PFSK-1 (cell line): ENCODE data around the gene TRPM6.

Source experiments
- FOXP2 ChIP-seq: optimal IDR thresholded peaks from 2 replicates; pipeline ENCODE3; 2011; ENCODE audit warnings: borderline replicate concordance, control low read depth, inconsistent platforms; ENCODE audit not compliant: insufficient read depth; ENCODE audit errors: extremely low read length, extremely low read depth
- POLR2AphosphoS5 ChIP-seq: IDR thresholded peaks from 2 replicates; pipeline ENCODE4 v1.6.1; 2012; ENCODE audit warnings: low read depth, mild to moderate bottlenecking, control low read depth, low read length, moderate library complexity
- SIN3A ChIP-seq: IDR thresholded peaks from 2 replicates; pipeline ENCODE4 v1.6.1; 2012; ENCODE audit warnings: mild to moderate bottlenecking, low read length, moderate library complexity, borderline replicate concordance; ENCODE audit not compliant: insufficient read depth
- TAF1 ChIP-seq: IDR thresholded peaks from 2 replicates; pipeline ENCODE4 v1.6.1; 2012; ENCODE audit warnings: low read length, control low read depth, borderline replicate concordance; ENCODE audit not compliant: insufficient read depth
- TF ChIP-seq, protein P1 (sequence below), 2 experiments: IDR thresholded peaks; 2 replicates each; pipeline versions ENCODE4 v1.6.1 to v1.8.0; 2011 to 2012; ENCODE audit warnings: low read depth in 2 of 2, low read length in 2 of 2, control low read depth in 1 of 2, inconsistent platforms in 1 of 2, mild to moderate bottlenecking in 1 of 2, moderate library complexity in 1 of 2; ENCODE audit not compliant: insufficient read depth in 1 of 2

TRPM6 gene

DNA sequence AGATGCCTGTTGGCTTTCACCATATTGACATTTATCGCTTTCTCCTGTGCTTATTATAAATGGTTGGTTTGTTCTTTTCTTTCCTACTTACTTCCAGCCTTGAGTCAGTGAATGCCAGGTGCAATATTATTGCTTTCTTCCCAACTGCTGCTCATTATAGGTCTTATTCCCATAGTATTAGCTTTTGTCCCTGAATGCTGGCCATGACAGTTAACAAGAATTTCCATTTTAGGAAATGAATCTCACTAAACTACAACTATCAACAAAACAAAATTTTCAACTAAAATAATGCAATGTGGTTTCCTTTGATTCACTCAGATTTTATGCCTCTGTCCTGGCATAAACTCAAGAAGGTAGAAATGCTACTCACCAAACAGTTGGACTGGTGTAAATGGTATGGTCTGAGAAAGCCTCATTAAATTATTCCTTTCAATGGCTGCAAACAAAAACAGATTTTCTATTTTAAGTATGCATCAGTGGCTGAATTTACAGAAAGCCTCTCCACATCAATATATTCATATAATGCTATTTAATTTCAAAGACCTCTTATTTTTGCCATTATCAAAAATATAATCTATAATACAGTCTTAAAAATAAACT lies 145.4 kb downstream of the TRPM6 start:
- no peak for TF ChIP-seq TAF1
- no peak for TF ChIP-seq POLR2AphosphoS5
- TF ChIP-seq FOXP2: no peak
- TF ChIP-seq, protein P1, sequence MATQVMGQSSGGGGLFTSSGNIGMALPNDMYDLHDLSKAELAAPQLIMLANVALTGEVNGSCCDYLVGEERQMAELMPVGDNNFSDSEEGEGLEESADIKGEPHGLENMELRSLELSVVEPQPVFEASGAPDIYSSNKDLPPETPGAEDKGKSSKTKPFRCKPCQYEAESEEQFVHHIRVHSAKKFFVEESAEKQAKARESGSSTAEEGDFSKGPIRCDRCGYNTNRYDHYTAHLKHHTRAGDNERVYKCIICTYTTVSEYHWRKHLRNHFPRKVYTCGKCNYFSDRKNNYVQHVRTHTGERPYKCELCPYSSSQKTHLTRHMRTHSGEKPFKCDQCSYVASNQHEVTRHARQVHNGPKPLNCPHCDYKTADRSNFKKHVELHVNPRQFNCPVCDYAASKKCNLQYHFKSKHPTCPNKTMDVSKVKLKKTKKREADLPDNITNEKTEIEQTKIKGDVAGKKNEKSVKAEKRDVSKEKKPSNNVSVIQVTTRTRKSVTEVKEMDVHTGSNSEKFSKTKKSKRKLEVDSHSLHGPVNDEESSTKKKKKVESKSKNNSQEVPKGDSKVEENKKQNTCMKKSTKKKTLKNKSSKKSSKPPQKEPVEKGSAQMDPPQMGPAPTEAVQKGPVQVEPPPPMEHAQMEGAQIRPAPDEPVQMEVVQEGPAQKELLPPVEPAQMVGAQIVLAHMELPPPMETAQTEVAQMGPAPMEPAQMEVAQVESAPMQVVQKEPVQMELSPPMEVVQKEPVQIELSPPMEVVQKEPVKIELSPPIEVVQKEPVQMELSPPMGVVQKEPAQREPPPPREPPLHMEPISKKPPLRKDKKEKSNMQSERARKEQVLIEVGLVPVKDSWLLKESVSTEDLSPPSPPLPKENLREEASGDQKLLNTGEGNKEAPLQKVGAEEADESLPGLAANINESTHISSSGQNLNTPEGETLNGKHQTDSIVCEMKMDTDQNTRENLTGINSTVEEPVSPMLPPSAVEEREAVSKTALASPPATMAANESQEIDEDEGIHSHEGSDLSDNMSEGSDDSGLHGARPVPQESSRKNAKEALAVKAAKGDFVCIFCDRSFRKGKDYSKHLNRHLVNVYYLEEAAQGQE (IDR thresholded peaks at IDR 0.05; ENCODE audit: insufficient read depth in 1 of 2, low read depth in 2 of 2, low read length in 2 of 2): no peak
- no peak for TF ChIP-seq SIN3A

DNA sequence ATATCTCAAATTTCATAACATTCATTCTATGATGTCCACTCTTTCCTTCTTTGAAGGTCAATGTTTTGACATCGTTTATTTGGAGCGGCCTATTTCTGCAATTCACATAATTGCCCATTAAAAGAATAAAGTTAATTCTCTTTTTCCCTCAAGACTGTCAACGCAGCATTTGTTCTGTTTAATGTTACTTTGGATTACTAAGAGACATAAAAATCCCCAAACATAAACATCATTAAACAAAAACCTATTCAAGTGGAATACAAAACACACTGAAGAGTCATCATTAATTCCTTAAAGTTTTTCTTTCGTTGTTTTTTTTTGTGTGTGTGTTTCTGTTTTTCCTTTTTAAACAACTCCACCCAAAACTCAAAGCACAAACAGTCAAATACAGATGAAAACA lies 151.1 kb downstream of the TRPM6 start:
- TF ChIP-seq, protein P1 (IDR thresholded peaks at IDR 0.05; ENCODE audit: insufficient read depth in 1 of 2, low read depth in 2 of 2, low read length in 2 of 2): no peak
- no peak for TF ChIP-seq SIN3A

DNA sequence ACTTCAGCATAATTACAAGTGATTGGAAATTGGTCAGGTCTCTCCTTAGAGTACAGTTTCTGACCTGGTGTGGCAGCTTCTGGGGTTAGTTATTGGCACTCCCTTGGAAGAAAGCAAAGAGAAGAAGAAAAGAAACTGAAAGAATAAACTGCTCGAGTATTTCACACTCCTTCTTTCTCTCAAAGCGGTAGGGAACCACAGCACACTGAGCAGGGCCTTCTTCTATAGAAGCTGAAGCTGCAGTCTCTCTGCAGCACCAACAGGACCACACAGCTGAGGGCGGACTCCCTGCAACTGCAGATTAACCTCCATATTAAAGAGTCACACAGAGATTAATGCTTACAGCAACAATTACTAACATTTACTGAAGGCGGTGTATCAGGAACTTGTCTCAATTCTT lies 152.0 kb downstream of the TRPM6 start:
- TF ChIP-seq FOXP2: no peak
- TF ChIP-seq POLR2AphosphoS5: no peak
- no peak for TF ChIP-seq TAF1
- no peak for TF ChIP-seq SIN3A
- TF ChIP-seq, protein P1 (IDR thresholded peaks at IDR 0.05; ENCODE audit: insufficient read depth in 1 of 2, low read depth in 2 of 2, low read length in 2 of 2): no peak

DNA sequence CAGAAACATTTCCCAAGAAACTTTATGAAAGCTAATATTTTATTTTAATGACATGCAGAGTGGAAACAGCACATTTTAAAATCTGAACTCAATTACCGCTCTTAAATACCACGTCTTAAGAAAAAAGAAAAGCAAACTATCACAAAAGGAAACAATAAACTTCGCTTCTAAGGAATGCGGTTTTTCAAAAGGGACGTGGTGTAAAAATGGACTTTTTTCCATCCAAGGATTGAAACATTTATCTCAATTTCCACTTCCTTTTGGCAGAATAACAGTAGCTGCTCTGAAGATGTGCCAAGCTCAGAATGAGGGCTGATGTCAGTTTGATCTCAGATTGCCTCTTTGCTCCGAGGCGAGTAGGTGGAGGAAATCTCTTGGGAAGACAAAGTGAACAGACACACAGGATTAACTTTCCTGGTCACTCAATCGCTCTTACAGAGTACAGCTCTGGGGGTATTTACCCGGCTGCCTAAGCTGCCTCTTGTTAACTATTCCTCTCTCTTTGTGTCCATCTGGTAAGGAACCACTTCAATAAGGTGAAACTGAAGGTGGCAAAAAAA lies 158.5 kb downstream of the TRPM6 start:
- TF ChIP-seq SIN3A: no peak
- no peak for TF ChIP-seq FOXP2
- TF ChIP-seq POLR2AphosphoS5: no peak

DNA sequence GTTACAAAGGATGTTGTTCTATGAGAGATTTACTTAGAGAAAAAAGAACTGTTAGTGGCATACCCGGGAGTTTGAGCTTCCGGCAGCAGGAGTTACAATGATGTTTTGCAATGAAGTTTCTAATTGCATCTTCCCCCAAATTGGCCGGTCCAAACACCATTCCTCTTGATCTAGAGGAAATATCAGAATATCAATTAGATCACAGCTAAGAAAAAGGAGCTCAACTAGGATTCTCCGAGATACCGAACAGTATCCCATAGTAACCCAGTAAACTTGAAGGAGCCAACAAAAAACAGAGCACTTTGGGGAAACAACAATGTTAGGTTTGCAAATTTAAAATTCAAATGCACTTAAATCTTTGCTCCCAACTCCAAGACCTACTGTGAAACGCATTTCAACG lies 159.5 kb downstream of the TRPM6 start:
- no peak for TF ChIP-seq TAF1
- no peak for TF ChIP-seq SIN3A
- TF ChIP-seq, protein P1 (IDR thresholded peaks at IDR 0.05; ENCODE audit: insufficient read depth in 1 of 2, low read depth in 2 of 2, low read length in 2 of 2): no peak
- TF ChIP-seq FOXP2: no peak
